Stimulated activated CD4-positive, alpha-beta T cell treated with anti-CD3 and anti-CD28 coated beads, Interleukin-4, amount 100 ng/mL, for 4 hours (primary cell): ENCODE results near the gene IL34.

ENCODE experiments used
- DNase-seq, 2 experiments: peaks; one replicate each; pipeline ENCODE4 v3.0.0-alpha.2; 2020

IL34 gene

GRCh38 chr16:70703835-70704381 is 57.5 kb downstream of the IL34 start:
- no peak for DNase-seq

GRCh38 chr16:70704586-70704985 is 58.2 kb downstream of the IL34 start:
- DNase-seq, result no peak

DNA sequence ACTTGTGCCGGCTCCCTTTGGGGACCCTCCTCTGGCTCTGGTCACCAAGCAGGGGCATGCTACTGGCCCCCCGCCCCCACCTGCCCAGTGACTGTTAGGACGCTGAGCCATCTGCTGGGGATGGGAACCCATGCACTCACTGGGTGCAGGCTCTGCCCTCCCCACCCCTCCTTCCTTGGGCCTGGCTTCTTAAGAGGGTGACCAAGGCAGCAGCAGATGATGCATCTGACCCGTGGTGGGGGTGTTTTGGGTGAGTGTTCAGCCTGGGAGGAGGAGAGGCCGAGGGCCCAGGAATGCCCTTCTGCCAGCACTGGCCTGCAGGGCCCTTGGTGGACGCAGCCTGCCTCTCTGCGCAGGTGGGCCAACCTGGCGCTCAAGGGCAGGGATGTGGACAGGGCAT is 58.7 kb downstream of the IL34 start:
- no peak for DNase-seq

DNA sequence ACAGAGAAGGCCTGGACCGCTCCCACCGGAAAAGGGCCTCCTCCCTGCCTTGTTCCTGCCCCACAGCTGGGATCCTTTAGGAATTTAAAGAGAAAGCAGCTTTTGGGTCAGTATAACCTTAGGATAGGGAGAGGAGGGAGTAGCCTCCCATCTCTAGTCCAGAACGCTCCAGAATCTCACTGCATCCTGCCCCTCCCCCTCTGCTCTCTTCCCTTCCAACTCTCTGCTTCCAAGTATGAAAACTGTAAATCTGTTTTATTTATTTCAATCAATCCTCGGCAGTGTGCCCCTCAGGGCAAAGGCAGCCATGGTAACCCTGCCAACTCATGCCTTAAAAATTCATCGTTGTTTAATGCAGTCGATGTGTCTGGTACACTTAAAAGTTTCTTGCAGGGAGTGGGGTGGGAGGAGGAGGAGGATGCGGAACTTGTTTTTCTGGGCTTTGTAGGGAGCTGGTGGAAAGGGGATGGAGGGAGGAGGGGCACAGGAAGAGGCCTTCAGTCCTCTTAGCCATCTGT is 60.6 kb downstream of the IL34 start:
- DNase-seq, result no peak

GRCh38 chr16:70708366-70709246 is 62.2 kb downstream of the IL34 start:
- no peak for DNase-seq

DNA sequence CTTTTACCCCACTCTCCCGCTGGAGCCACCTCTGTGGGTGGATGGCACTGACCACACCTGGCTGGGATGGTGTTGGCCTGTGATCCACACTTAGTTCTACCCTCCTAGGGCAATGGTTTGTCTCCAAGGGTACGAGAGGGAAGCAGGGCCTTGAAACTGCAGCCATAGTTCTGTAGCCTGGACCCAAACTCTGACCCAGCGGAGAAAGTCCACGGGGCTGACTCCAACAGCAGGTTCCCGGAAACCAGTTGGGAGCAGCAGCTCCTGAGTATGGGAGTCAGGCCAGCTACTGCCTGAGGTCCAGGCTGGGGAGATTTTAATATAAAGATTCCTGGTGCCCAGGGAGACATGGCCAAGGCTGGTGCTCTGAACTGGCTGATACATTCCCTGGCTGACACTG is 63.1 kb downstream of the IL34 start:
- DNase-seq, result no peak

GRCh38 chr16:70709942-70710341 is 63.6 kb downstream of the IL34 start:
- no peak for DNase-seq
